B cell (primary cell): ENCODE results near the gene WFDC10B. TPM values are rescaled to one million over a fixed set of nuclear protein-coding genes. Genes with fewer than 3 reads are reported as not detected.

Experiments used
- ATAC-seq: fragments of 200-7000 bp; cut with Tn5 transposase; one replicate; pipeline ENCODE4 v1.10.0; 2021; ENCODE audit warnings: low read depth, mild to moderate bottlenecking, moderate number of reproducible peaks, moderate library complexity
- CTCF ChIA-PET: fragments of 350-600 bp; sonication (Branson Sonifier 250); formaldehyde crosslinking; loops from one replicate; lab custom pipeline; 2021; ENCODE audit warnings: antibody characterized with exemption, inconsistent platforms; lab: Charles Lee
- POLR2A ChIA-PET: fragments of 350-600 bp; sonication (Branson Sonifier 250); formaldehyde crosslinking; loops from one replicate; lab custom pipeline; 2021; ENCODE audit warnings: antibody characterized with exemption; lab: Charles Lee
- DNase-seq: peaks from one replicate; pipeline ENCODE4 v3.0.0; 2013
- H2AFZ ChIP-seq: 2 replicates; pipeline ENCODE4 v1.6.1; 2012; ENCODE audit warnings: mild to moderate bottlenecking, low read depth, low read length; ENCODE audit not compliant: insufficient read depth, poor library complexity, severe bottlenecking
- H3K27ac ChIP-seq, 2 donors: 1 replicate in 1 of 2; 2 replicates in 1 of 2; pipeline ENCODE4 v1.5.1; 2012 to 2013; ENCODE audit warnings: low read length in 2 of 2, mild to moderate bottlenecking in 2 of 2, moderate library complexity in 1 of 2
- H3K27me3 ChIP-seq, 4 experiments: fragments of 200-600 bp in 1 of 4; sonication (generic) in 1 of 4; replicated peaks in 1 of 4; 1 replicate in 2 of 4; 2 replicates in 2 of 4; pipeline versions ENCODE4 v1.6.1 to v1.7.0; 2013 to 2016; ENCODE audit warnings: low read length in 3 of 4, mild to moderate bottlenecking in 2 of 4, mixed read lengths in 1 of 4, moderate library complexity in 1 of 4; ENCODE audit not compliant: insufficient read depth in 4 of 4, control insufficient read depth in 3 of 4; ENCODE audit errors: control extremely low read depth in 1 of 4
- H3K36me3 ChIP-seq, 2 experiments: replicated peaks in 1 of 2; 1 replicate in 1 of 2; 2 replicates in 1 of 2; pipeline versions ENCODE4 v1.6.1 to v1.7.1; 2013; ENCODE audit warnings: low read length in 1 of 2; ENCODE audit not compliant: insufficient read depth in 2 of 2, control insufficient read depth in 1 of 2; ENCODE audit errors: control extremely low read depth in 1 of 2, extremely low read depth in 1 of 2
- H3K4me1 ChIP-seq, 2 donors: fragments of 200-600 bp in 1 of 2; sonication (generic) in 1 of 2; 1 replicate in 1 of 2; 2 replicates in 1 of 2; pipeline versions ENCODE4 v1.5.1 to v1.6.1; 2013 to 2017; ENCODE audit warnings: low read length in 2 of 2; ENCODE audit not compliant: control insufficient read depth in 2 of 2, insufficient read depth in 2 of 2
- H3K4me2 ChIP-seq: replicated peaks from 2 replicates; pipeline ENCODE3; 2012; ENCODE audit warnings: mild to moderate bottlenecking, low read depth, low read length; ENCODE audit not compliant: poor library complexity, severe bottlenecking
- H3K4me3 ChIP-seq, 5 experiments: fragments of 200-600 bp in 1 of 5; sonication (generic) in 1 of 5; 1 replicate in 3 of 5; 2 replicates in 2 of 5; pipeline versions ENCODE4 v1.5.1 to v1.7.0; 2011 to 2016; ENCODE audit warnings: low read length in 4 of 5, mild to moderate bottlenecking in 4 of 5, low read depth in 2 of 5, control low read depth in 1 of 5, moderate library complexity in 1 of 5; ENCODE audit not compliant: insufficient read depth in 1 of 5; ENCODE audit errors: control extremely low read depth in 1 of 5, extremely low read depth in 1 of 5
- H3K79me2 ChIP-seq: fragments of 200-600 bp; sonication (generic); one replicate; pipeline ENCODE4 v1.6.0; 2016; ENCODE audit warnings: low read length; ENCODE audit not compliant: control insufficient read depth, insufficient read depth
- H3K9ac ChIP-seq: fragments of 200-600 bp; sonication (generic); 2 replicates; pipeline ENCODE4 v1.6.1; 2017; ENCODE audit warnings: mild to moderate bottlenecking, low read length, moderate library complexity
- H3K9me3 ChIP-seq, 3 donors: one replicate each; pipeline versions ENCODE4 v1.6.1 to v1.7.1; 2013; ENCODE audit warnings: low read length in 2 of 3; ENCODE audit not compliant: control insufficient read depth in 2 of 3, insufficient read depth in 1 of 3; ENCODE audit errors: control extremely low read depth in 1 of 3
- H4K20me1 ChIP-seq: 2 replicates; pipeline ENCODE4 v1.6.0; 2012; ENCODE audit warnings: mild to moderate bottlenecking, low read length; ENCODE audit not compliant: insufficient read depth, control insufficient read depth, poor library complexity, severe bottlenecking
- H3K27ac Mint-ChIP-seq: one replicate; pipeline ENCODE4 v1.8.0; 2021; ENCODE audit warnings: mixed read lengths
- H3K27me3 Mint-ChIP-seq: one replicate; pipeline ENCODE4 v1.8.0; 2021; ENCODE audit warnings: mixed read lengths
- H3K4me1 Mint-ChIP-seq: one replicate; pipeline ENCODE4 v1.8.0; 2021; ENCODE audit warnings: mixed read lengths
- H3K4me3 Mint-ChIP-seq: one replicate; pipeline ENCODE4 v1.8.0; 2021; ENCODE audit warnings: mixed read lengths
- H3K9me3 Mint-ChIP-seq: one replicate; pipeline ENCODE4 v1.8.0; 2022; ENCODE audit warnings: mixed read lengths; ENCODE audit not compliant: insufficient read depth
- EZH2 ChIP-seq: IDR thresholded peaks from 2 replicates; pipeline ENCODE4 v1.6.1; 2012; ENCODE audit warnings: borderline replicate concordance, low read depth, mild to moderate bottlenecking, moderate library complexity, low read length; ENCODE audit not compliant: insufficient read depth, poor library complexity, severe bottlenecking
- WGBS: methylation state at CpG from one replicate; pipeline ENCODE4 v1.1.5; 2013; ENCODE audit warnings: missing lambda C conversion rate; ENCODE audit not compliant: insufficient coverage; 5-methylcytosine and 5-hydroxymethylcytosine counted together
- intact Hi-C: fragments of 100-400 bp; cut with micrococcal nuclease; formaldehyde crosslinking; loops from one replicate; pipeline ENCODE4 v1.10.0; 2022
- polyA plus RNA-seq: library from polyadenylated mRNA; depleted of rRNA; stranded (reverse); fragments of >200 nt; gene quantifications from 2 replicates; pipeline ENCODE4 v1.2.3, GENCODE V29; 2012
- total RNA-seq, 2 donors: library from RNA; stranded (reverse); fragments of 120-200 nt in 1 of 2; gene quantifications; 1 replicate in 1 of 2; 2 replicates in 1 of 2; pipeline versions ENCODE4 v1.2.3 to v1.2.4, GENCODE V29; 2013 to 2022
- TF ChIP-seq, protein P1 (sequence below): fragments of 200-600 bp; IDR thresholded peaks from one replicate; pipeline ENCODE4 v1.8.0; 2022; ENCODE audit warnings: antibody characterized with exemption, mild to moderate bottlenecking

The WFDC10B gene
- total and polyA plus RNA-seq, 2 donors (not counting 1 experiment from before 2014, with no cell fraction given): not detected

- Histone ChIP-seq H3K4me1 (no peaks in the 10 kb centered on the region), H3K79me2 (no peaks in the 10 kb centered on the region), H3K4me2 (no peak overlapping the region), H3K4me3 (no peak overlapping the region), H3K27ac (no peak overlapping the region), H3K9me3 (peaks cover 1 to 22% (median 17%) of the 10 kb centered on the region in 3 donors), H4K20me1 (no peaks in the 10 kb centered on the region), H3K36me3 (no peaks in the 10 kb centered on the region), H3K27me3 (peaks cover 0 to 10% (median 5%) of the 10 kb centered on the region in 4 experiments), H3K9ac (no peak overlapping the region), H2AFZ (no peak overlapping the region)
- Mint-ChIP-seq H3K4me1 (no peaks in the 10 kb centered on the region), H3K9me3 (no peaks in the 10 kb centered on the region), H3K4me3 (no peak overlapping the region), H3K27ac (no peak overlapping the region), H3K27me3 (peaks cover 28% of the 10 kb centered on the region)
- ATAC-seq: no peak
- intact Hi-C loops: no loop called here
- CTCF ChIA-PET: no interaction called here
- POLR2A ChIA-PET: no interaction called here
- no peak for DNase-seq
- TF ChIP-seq, protein P1, sequence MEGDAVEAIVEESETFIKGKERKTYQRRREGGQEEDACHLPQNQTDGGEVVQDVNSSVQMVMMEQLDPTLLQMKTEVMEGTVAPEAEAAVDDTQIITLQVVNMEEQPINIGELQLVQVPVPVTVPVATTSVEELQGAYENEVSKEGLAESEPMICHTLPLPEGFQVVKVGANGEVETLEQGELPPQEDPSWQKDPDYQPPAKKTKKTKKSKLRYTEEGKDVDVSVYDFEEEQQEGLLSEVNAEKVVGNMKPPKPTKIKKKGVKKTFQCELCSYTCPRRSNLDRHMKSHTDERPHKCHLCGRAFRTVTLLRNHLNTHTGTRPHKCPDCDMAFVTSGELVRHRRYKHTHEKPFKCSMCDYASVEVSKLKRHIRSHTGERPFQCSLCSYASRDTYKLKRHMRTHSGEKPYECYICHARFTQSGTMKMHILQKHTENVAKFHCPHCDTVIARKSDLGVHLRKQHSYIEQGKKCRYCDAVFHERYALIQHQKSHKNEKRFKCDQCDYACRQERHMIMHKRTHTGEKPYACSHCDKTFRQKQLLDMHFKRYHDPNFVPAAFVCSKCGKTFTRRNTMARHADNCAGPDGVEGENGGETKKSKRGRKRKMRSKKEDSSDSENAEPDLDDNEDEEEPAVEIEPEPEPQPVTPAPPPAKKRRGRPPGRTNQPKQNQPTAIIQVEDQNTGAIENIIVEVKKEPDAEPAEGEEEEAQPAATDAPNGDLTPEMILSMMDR: no peak
- TF ChIP-seq EZH2: no peak
- 74% methylated on average over 8 of the region's 8 CpGs for WGBS
Measured at GRCh38 chr20:45735552-45735951, 30.7 kb upstream of the WFDC10B start.

DNA sequence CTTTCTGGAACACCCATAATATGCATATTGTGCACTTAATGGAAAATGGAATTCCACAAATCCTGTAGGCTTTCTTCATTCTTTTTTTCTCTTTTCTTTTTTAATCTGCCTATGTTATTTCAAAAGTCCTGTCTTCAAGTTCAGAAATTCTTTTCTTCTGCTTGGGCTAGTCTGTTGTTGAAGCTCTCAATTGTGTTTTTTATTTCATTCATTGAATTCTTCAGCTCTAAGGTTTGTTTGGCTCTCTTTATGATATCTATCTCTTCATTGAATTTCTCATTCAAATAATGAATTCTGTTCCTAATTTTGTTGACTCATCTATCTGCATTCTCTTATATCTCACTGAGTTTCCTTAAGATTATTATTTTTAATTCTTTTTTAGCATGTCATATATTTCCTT, 27.4 kb upstream of the WFDC10B start:
- Mint-ChIP-seq H3K9me3 (no peaks in the 10 kb centered on the region), H3K27me3 (peaks cover 18% of the 10 kb centered on the region), H3K4me1 (no peaks in the 10 kb centered on the region), H3K27ac (no peak overlapping the region), H3K4me3 (no peak overlapping the region)
- DNase-seq: no peak
- no peak for ATAC-seq
- ChIA-PET CTCF (no interaction called here), POLR2A (no interaction called here)
- peaks cover 0 to 10% (median 5%) of the 10 kb centered on the region in 4 experiments for H3K27me3 ChIP-seq
- H3K36me3 ChIP-seq: no peaks in the 10 kb centered on the region
- no peak overlapping the region for H2AFZ ChIP-seq
- H3K4me3 ChIP-seq: no peak overlapping the region
- H3K4me2 ChIP-seq: no peak overlapping the region
- no peak overlapping the region for H3K9ac ChIP-seq
- H4K20me1 ChIP-seq: no peaks in the 10 kb centered on the region
- no peak overlapping the region for H3K27ac ChIP-seq
- H3K4me1 ChIP-seq: no peaks in the 10 kb centered on the region
- intact Hi-C loops: no loop called here
- H3K79me2 ChIP-seq: no peaks in the 10 kb centered on the region
- H3K9me3 ChIP-seq: peaks cover 1 to 23% (median 17%) of the 10 kb centered on the region in 3 donors
- TF ChIP-seq, protein P1: no peak
- no peak for TF ChIP-seq EZH2
